HepG2 (cell line): ENCODE measurements around the gene PRKD2.

ENCODE experiments used
- ADNP ChIP-seq: sonication (generic); formaldehyde crosslinking; IDR thresholded peaks from 2 replicates; pipeline ENCODE4 v1.4.0; 2020; ENCODE audit warnings: missing genetic modification reagents
- CTCF ChIP-seq: sonication (generic); formaldehyde crosslinking; IDR thresholded peaks from 2 replicates; pipeline ENCODE4 v1.5.0; 2020; ENCODE audit warnings: mild to moderate bottlenecking, missing genetic modification reagents, moderate library complexity
- EP300 ChIP-seq, 3 experiments: sonication (generic) in 1 of 3; formaldehyde crosslinking in 1 of 3; IDR thresholded peaks; 2 replicates each; pipeline versions ENCODE4 v1.5.1 to v1.6.1; 2011 to 2020; ENCODE audit warnings: low read depth in 2 of 3, low read length in 2 of 3, borderline replicate concordance in 1 of 3, improper control_type of control experiment in 1 of 3, mild to moderate bottlenecking in 1 of 3, missing genetic modification reagents in 1 of 3, moderate library complexity in 1 of 3
- KLF13 ChIP-seq: sonication (generic); formaldehyde crosslinking; IDR thresholded peaks from 2 replicates; pipeline ENCODE4 v1.4.0; 2020; ENCODE audit warnings: mild to moderate bottlenecking, missing genetic modification reagents
- ZKSCAN5 ChIP-seq: sonication (generic); formaldehyde crosslinking; IDR thresholded peaks from 2 replicates; pipeline ENCODE4 v1.5.1; 2020; ENCODE audit warnings: mild to moderate bottlenecking, missing genetic modification reagents
- ZNF792 ChIP-seq: IDR thresholded peaks from 2 replicates; pipeline ENCODE4 v1.6.1; 2016

- TF ChIP-seq ZNF792 (CRISPR knock-in tag) (no peak), CTCF (CRISPR knock-in tag) (peak; percentile 94), KLF13 (CRISPR knock-in tag) (no peak), ZKSCAN5 (CRISPR knock-in tag) (no peak), ADNP (CRISPR knock-in tag) (no peak), EP300 (IDR thresholded peaks at IDR 0.05; ENCODE audit: low read depth in 2 of 2, low read length in 2 of 2) (no peak), EP300 (CRISPR knock-in tag; IDR thresholded peaks at IDR 0.05; ENCODE audit: borderline replicate concordance) (no peak)
Measured at GRCh38 chr19:46661735-46662592, 55.0 kb downstream of the PRKD2 start.
